Stimulated activated CD4-positive, alpha-beta T cell treated with anti-CD3 and anti-CD28 coated beads, Interleukin-1b, Interleukin-23, amount 100 ng/mL, for 4 hours (primary cell): ENCODE data around the gene TMTC3.

Experiments
- DNase-seq, 2 donors: peaks; one replicate each; pipeline ENCODE4 v3.0.0-alpha.2; 2020; ENCODE audit warnings: low read depth in 2 of 2

Gene TMTC3

GRCh38 chr12:88225776-88226175 lies 83.7 kb downstream of the TMTC3 start:
- no peak for DNase-seq

GRCh38 chr12:88227263-88227662 lies 85.2 kb downstream of the TMTC3 start:
- no peak for DNase-seq

DNA sequence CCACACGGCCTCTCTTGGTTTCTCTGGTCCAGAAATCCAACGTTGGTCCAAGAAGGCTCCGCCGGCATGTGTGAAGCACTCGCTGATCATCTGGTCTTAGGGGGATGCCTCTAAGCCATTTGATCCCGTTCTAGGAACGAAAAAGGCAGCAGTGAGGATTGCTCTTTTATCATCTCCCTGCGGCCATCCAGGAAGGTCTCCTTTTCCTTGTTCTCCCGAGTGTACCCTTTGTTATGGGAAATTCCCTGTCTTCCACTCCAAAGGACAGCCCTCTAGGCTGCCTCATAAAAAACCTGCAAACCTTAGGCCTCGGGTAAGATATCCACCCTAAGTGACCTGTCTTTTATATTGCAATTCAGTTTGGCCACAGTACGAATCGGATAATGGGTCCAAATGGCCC lies 85.8 kb downstream of the TMTC3 start:
- no peak for DNase-seq

- DNase-seq = no peak
Observed at GRCh38 chr12:88228720-88229119, 86.6 kb downstream of the TMTC3 start.

DNA sequence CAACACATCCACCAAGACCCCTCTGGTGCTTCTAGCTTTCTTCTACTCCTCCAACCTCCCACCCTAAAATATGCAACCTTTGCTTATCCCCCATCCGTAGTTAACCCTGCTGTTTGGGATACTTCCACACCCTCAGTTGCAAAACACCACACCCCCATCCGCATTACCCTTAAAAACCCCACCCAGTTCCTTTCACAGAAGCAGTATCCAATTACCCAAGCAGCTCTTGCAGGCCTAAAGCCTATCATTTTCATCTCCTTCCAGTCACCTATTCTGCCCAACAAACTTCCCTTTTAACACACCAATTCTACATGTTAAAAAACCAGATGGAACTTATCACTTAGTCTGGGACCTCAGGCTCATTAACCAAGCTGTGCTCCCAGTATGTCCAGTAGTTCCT lies 88.2 kb downstream of the TMTC3 start:
- no peak for DNase-seq

DNA sequence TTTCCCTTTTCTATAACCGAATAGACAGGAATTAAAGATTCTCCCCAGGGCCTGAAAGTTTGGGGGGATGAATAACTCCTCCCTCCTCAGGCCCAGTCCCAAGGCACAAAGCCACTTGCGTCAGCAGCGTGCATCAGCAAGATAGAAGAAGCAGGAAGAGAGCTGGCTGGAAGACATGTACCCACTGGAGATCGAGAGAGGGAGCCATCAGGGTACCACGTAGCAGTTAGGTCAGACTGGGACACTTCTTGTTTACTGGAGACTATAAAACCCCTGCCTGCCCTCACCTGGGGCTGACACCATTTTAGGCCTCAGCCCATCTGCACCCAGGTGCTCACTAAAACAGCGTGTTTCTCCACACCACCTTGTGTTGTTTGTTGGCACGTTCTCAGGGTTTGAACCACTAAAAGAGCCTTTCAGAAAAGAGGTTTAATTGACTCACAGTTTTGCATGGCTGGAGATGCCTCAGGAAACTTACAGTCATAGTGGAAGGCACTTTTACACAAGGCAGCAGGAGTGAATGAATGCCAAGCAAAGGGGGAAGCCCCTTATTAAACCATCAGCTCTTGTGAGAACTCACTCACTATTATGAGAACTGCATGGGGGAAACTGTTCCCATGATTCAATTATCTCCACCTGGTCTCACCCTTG lies 93.2 kb downstream of the TMTC3 start:
- DNase-seq = peak in 1 of 2 donors; percentile 2

GRCh38 chr12:88237954-88238353 lies 95.8 kb downstream of the TMTC3 start:
- no peak for DNase-seq

GRCh38 chr12:88238406-88238805 lies 96.3 kb downstream of the TMTC3 start:
- DNase-seq = no peak

GRCh38 chr12:88241862-88242570 lies 99.9 kb downstream of the TMTC3 start:
- no peak for DNase-seq

DNA sequence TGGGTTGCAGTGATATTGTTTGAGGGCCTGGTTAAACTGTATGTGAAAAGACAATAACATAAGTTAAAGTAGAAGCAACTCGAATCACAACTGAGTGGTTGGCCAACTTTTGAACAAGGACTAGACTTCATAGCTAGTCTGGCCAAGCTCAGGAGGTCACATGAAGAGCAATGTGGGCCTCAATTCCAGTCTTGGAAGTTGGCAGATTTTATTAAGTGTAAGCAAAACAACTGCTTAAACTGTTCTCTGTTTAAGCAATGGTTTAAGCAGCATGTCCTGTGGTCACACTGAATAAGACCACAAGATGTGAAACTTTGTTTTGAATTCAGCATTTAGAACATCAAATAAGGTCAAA lies 100.4 kb downstream of the TMTC3 start:
- DNase-seq = no peak

- no peak for DNase-seq
Observed at GRCh38 chr12:88242939-88243338, 100.8 kb downstream of the TMTC3 start.

GRCh38 chr12:88243982-88244381 lies 101.9 kb downstream of the TMTC3 start:
- no peak for DNase-seq

DNA sequence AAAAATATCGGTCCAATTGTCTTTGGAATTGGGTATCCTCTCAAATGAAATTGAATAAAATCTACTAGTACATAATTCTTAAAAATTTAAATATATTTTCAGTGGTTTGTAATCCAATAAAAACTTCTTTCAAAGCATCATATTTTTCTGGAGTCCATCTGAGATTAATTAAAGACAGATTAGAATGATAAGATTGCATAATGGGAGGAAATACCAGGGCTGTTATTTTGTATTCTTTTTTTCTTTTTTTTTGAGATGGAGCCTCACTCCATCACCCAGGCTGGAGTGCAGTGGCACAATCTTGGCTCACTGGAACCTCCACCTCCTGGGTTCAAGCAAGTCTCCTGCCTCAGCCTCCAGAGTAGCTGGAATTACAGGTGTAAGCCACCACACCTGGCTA lies 103.8 kb downstream of the TMTC3 start:
- DNase-seq = no peak

DNA sequence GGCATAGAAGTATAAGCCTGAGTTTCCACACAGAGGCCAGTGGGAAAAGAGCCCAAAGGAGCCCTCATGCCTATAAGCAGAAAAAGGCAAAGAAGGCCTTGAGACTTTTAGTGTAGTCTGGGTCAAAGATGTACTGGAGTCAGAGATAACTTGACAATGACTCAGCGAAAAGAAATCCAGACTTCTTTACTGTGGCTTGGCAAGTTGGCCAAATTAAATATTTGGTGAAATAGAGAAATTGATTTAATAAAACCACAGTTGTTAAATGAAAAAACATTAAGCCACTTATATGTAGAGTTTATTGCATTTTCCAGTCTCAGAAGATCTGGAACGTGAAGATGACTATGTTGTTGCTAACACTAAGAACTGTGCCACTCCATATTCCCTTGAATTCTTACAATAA lies 105.1 kb downstream of the TMTC3 start:
- DNase-seq = no peak

DNA sequence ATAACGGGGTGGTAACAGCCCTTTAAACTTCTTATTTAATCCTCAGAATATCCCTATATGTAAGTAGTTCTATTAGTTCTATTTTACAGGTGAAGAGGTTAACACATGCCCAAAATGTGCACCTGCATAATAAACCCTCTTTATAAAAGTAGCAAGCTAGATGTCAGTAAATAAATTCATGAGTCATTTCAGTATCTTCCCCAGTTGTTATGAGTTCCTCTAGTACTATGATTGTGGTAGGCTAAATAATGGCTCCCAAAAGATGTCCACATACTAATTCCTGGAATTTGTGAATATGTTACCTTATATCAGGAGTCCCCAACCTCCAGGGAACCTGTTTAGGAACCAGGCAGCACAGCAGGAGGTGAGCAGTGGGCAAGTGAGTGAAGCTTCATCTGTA lies 106.5 kb downstream of the TMTC3 start:
- no peak for DNase-seq
